GM12872 (cell line): Measurements from ENCODE around the gene MRGPRF.

Experiments
- CTCF ChIP-seq: IDR thresholded peaks from 3 replicates; pipeline ENCODE4 v1.5.1; 2011; ENCODE audit warnings: low read depth, mild to moderate bottlenecking, low read length, moderate library complexity; ENCODE audit not compliant: insufficient read depth

MRGPRF gene

DNA sequence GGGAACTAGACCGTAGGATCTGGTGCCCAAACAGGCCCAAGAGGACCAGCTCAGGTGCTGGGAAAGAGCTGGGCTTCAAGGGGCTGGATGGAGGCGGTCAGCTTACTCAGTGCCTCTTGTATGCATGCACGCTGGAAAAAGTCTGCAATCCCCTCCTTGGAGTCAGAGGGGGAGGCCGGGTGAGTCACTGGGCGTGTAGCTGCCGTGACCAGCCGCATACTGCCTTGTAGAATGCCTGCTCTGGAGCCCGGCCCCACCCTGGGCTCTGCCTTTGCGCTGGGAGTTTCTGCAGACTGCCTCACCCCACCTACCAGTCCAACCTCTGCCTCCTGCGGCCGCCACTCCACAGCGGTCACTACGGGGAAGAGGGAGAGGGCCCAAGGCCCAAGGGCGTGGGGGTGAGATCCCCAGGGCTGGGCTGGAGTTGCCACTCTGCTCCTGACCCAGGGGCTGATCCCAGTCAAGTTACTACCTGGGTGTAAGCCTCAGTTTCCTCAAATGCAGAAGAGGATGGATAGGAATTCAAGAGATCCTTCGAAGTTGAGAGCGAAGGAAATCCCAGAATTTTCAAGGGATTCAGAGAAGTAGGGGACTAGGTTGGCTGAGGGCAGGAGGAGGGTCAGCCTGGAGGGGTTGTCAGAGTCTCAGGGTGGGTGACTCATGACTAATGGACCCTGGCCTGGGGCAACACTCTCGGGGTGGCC is 4.2 kb downstream of the MRGPRF start:
- TF ChIP-seq CTCF: no peak

GRCh38 chr11:69007975-69008381 is 5.1 kb downstream of the MRGPRF start:
- TF ChIP-seq CTCF: no peak

DNA sequence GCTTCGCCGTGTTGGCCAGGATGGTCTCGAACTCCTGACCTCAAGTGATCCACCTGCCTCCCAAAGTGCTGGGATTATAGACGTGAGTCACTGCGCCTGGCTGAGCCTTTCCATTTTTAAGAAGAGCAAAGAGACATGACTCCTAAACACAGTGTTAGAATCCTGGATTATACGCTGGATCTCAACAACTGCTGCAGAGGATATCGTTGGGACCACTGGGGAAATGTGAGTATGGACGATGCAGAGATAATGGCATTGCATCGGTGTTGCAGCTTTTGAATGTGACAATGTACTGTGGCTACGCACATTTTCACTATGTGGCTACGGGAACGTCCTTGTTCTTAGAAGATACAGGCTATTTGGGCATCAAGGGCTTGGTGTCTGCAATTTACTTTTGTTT is 6.2 kb downstream of the MRGPRF start:
- no peak for TF ChIP-seq CTCF

GRCh38 chr11:69005631-69006368 is 7.2 kb downstream of the MRGPRF start:
- TF ChIP-seq CTCF: no peak

DNA sequence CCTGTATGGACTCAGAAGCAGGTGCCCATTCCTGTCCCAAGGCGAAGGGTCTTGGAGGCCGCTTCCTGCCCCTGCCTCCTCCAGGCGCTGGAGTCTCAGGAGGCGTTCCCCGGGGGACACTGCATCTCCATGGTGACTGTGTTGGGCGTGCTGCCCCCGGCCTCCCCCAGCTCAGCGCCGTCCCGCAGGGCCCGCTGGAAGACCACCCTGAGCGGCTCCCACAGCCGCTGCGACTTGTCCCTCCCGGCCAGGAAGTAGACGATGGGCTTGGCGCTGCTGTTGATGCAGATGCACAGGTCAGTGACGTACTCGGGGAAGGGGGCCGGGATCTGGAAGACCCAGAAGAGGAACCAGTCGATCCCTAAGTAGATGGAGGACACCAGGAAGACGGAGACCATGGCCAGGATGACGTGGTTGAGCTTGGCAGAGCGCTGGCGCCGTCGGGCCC is 7.8 kb downstream of the MRGPRF start:
- no peak for TF ChIP-seq CTCF

GRCh38 chr11:69004411-69005182 is 8.4 kb downstream of the MRGPRF start:
- TF ChIP-seq CTCF: no peak

DNA sequence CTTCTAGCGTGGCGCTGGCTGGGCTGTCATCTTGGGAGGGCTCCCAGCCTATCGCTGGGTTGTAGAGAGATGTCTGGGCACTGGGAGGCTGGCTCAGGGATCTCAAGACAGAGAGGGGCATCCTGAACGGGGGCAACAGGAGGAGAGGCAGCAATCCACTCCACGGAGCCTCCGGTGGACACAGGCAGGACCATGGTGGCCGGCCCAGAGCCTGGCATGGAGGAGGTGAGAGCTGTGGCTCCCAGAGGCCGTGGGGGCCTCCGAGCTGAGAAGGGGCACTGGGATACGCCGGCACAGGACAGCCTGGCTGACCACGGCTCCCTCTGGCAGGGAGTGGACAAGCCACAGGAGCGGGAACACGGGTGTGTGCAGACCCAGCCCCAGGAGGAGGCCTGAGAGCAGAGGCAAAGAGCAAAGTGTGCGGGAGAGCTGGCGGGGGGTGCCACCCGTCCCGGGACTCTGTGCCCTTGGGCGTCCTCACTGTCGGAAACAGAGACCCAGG is 9.1 kb downstream of the MRGPRF start:
- no peak for TF ChIP-seq CTCF
